Renal cortical epithelial cell (primary cell): ENCODE measurements around the gene CACNG6. TPM values are rescaled to one million over a fixed set of nuclear protein-coding genes. Genes with fewer than 3 reads are reported as not detected.
"Not testable (repeated sequence)": the region's sequence is repeated elsewhere in the genome, so short reads cannot be mapped to it uniquely, and the experiment has no call there.

ENCODE experiments used
- DNase-seq: peaks from one replicate; pipeline ENCODE4 v3.0.0-alpha.2; 2011; ENCODE audit warnings: low read depth
- total RNA-seq: library from RNA; depleted of rRNA; stranded (reverse); fragments of >200 nt; gene quantifications from 2 replicates; pipeline ENCODE4 v1.2.3, GENCODE V29; 2014

The CACNG6 gene
- total RNA-seq, 1 donor from 2014 or later = 0.55 TPM

DNA sequence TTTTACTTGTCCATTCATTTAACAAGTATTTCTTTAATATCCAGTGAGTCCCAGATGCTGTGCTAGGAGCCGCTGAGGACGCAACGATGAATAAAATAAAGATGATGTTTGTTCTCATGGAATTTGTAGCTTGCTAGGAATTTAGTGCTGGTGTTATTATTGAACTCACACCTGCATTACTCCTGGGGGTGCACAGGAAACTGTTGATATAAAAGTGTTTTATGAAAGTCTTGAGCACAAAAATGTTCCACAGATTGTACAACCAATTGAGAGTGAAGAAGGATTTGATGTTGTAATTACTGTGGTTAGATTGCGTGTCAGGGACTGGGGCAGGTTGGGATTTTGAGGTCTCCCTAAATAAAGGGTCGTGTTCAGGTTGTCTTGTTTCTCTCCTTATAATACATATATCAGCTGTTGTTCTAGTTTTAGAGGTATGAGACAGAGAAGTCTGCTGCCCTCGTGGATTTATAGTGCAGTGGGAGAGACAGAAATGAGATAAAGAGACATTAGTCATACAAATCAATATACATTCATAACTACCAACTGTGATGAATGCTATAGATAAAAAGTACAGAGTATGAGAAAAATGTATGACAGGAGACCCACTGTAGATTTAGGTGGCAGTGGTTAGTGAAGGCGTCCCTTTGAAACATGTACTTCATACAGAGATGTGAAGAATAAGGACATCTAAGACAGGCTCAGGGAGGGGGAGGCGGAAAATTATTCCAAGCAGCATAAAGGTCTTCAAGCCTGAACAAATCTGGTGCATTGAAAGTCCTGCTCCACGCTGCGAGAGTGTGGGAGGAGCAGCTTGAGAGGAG, 11.3 kb downstream of the CACNG6 start:
- DNase-seq = no peak

DNA sequence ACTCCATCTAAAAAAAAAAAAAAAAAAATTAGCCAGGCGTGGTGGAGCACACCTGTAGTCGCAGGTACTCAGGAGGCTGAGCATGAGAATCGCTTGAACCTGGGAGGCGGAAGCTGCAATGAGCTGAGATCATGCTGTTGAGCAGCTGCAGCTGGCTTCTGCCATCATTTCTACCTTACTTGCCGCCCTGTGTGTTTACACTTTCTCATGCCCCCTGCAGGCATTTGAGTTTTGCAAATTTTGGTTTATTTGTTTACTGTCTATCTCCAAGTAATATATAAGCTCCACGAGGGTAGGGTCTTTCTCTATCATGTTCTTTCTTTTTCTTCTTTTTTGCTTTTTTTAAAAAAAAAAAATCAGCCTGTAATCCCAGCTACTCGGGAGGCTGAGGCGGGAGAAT, 18.0 kb downstream of the CACNG6 start:
- no peak for DNase-seq

DNA sequence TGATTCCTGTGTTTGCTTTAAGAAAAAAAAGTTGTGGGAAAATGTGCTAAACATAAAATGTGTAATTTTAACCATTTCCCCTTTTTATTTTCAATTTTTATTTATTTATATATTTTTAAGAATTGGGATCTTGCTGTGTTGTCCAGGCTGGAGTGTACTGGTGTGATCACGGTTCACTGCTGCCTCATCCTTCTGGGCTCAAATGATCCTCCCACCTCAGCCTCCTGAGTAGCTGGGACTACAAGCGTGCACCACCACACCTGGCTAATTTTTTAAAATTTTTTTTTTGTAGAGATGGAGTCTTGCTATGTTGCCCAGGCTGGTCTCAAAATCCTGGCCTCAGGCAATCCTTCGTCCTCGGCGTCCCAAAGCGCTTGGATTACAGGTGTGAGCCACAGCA, 19.0 kb downstream of the CACNG6 start:
- no peak for DNase-seq

GRCh38 chr19:54011507-54012211, 20.2 kb downstream of the CACNG6 start:
- DNase-seq = no peak

DNA sequence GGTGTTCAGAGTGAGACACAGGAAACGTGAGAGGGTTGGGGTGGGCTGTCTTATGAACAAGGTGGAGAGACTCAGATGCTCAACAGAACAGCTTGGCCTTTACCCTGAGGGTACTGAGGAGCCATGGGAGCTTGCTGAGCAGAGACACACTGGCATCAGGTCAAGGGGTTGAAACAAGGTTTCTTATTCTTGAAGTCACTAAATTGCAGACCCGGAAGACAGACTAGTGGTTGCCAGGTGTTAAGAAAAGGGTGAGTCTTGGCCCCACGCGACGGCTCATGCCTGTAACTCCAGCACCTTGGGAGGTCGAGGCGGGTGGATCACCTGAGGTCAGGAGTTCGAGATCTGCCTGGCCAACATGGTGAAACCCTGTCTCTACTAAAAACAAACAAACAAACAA, 22.4 kb downstream of the CACNG6 start:
- no peak for DNase-seq

DNA sequence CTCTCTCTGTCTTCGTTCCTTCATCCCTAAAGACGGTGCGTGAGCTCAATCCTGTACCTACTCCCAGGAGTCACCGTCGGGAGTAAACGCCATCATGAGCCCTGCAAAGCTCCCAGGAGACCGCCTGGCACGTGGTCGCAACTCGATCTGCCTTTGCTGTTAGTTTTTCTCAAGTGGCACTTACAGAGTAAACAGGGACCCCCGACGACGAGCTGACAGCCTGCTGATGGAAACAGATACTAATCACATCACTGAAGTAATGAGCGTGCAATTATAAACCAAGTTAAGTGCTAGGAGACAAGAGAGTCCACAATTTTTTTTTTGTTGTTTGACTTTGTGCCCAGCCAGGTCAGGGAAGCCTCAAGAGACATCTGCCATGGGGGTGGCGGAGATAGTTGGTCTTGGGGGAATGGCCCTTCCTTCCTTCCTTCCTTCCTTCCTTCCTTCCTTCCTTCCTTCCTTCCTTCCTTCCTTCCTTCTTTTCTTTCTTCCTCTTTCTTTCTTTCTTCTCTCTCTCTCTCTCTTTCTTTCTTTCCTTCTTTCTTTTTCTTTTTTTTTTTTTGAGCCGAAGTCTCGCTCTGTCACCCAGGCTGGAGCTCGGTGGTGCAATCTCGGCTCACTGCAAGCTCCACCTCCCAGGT, 23.6 kb downstream of the CACNG6 start:
- no peak for DNase-seq

DNA sequence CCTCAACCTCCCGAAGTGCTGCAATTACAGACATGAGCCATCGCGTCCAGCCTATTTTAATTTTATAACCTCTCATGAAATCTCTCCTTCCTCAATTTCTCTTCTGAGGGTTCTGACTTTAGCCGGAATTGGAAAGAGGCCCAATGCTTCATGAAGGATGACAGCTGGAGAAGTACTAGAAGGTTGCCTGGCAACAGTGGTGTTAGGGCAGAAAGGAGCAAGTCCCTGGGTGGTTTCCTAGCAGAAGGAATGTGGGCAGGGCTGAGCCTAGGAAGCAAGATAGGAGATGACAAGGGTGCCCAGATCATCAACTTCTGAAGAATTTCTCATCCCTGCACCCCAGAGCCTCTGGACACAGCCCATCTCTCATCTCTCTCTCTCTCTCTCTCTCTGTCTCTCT, 25.8 kb downstream of the CACNG6 start:
- no peak for DNase-seq

DNA sequence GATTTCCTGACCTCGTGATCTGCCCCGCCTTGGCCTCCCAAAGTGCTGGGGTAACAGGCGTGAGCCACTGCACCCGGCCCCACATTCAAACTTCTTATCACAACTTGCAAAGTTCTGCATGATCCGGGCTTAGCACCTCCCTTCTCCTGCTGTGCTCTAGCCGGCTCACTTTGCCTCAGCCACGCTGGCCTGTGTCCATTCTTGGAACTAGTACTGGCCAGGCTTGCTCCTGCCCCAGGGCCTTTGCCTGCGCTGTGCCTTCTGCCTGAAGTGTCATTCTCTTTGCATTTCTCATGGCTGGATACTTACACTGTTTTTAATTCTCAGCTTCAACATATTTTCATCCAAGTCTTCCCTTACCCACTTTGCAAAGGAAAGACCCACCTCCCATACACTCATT, 29.9 kb downstream of the CACNG6 start:
- DNase-seq = no peak

DNA sequence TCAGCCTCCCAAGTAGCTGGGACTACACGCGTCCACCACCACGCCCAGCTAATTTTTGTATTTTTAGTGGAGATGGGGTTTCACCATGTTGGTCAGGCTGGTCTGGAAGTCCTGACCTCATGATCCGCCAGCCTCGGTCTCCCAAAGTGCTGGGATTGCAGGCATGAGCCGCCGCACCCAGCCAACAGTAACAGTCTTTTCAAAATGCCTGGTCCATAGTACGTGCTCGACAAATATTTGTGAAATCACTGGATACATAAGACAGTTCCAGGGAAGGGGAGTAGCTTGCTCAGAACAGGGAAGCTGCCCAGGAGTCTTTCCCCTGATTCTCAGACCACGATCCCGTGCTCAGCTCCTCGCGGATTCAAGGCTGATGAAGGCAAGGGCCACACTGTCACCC, 30.5 kb downstream of the CACNG6 start:
- DNase-seq = no peak

DNA sequence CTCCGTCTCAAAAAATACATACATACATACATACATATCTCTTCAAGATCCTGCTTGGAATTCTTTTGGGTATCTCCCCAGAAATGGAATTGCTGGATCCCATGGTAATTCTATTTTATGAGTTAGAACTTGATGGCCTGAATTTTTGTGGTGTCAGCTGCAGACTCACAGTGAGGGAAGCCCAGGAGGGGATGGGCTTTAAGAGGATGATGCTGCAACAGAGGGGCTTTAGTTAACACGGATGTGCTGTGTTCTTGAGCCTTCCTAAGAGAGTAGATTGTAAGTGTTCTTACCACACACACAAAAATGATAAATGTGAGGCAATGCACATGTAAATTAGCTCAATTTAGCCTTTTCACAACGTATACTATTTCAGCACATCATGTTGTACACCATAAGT, 31.8 kb downstream of the CACNG6 start:
- no peak for DNase-seq

DNA sequence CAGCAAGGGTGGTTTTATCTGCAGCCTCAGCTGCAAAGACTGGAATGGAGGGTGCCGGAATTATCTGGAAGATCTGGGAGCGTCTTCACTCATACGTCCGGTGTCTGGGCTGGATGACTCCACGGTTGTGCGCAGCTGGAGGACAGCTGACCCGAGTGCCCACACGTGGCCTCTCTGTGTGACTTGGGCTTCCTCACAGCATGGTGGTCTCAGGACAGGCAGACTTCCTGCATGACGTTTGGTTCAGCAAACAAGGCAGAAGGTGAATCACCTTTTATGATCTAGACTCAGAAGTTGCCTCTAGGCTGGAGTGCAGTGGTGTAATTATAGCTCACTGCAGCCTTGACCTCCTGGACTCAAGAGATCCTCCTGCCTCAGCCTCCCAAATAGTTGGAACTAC, 33.2 kb downstream of the CACNG6 start:
- no peak for DNase-seq

GRCh38 chr19:54026656-54027055, 35.2 kb downstream of the CACNG6 start:
- DNase-seq = no peak

GRCh38 chr19:54029301-54029700, 37.9 kb downstream of the CACNG6 start:
- DNase-seq = no peak

- DNase-seq = peak; percentile 11
Observed at GRCh38 chr19:54029930-54030490, 38.6 kb downstream of the CACNG6 start.

- no peak for DNase-seq
Observed at GRCh38 chr19:54030895-54031586, 39.6 kb downstream of the CACNG6 start.

DNA sequence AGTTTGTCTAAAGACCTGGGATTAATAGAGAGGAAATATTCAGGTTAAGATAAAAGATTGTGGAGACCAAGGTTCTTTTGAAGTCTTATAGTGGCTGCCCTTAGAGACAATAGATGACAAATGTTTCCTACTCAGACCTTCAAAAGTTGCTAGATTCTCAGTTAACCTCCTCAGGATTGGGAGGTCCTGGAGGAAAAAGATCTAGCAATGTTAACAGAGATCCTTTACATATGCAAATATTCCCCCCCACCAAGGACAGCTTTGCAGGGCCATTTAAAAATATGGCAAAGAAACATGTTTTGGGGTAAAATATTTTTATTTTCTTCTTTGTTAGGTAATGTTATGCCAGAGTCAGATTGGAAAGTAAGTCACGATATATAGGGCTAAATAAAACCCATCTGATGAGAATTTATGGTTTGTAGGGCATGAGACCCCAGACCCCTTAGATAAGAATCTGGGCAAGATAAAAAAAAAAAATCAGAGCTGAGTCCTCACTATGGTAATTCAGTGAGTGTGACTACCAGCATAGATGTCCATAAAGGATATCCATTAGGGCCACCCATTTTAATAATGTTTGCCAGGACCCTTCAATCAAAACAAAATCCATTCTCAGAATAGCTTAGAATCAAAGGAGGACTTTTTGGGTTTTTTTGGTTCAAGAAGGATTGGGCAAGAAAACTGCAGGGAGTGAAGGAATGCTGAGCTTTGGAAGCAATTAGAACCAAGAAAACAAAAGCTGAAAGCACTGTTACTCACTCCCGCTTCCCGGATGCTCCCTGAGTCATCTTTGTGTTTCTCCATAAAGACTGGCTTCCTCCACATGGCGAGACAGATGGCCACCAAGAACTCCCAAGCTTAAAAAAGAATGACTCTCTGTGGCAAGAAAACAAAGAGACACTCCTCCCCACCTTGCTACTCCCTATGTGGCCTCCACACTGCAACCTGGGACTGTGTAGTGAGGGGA, 44.1 kb downstream of the CACNG6 start:
- peak; percentile 49 for DNase-seq

DNA sequence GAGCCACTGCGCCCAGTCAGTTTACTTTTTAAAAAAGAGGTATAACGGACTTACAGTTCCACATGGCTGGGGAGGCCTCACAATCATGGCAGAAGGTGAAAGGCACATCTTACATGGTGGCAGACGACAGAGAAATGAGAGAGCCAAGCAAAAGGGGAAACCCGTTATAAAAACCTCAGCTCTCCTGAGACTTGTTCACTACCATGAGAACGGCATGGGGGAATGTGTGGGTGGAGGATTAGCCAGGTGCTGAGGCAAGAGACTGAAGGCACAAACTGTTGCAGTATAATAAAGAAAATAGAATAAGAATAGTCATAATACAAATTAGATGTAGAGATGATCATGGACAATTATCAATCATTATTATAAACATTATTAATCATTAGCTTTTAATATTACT, 45.1 kb downstream of the CACNG6 start:
- not testable (repeated sequence) for DNase-seq

- no peak for DNase-seq
Observed at GRCh38 chr19:54040003-54040402, 48.6 kb downstream of the CACNG6 start.

- no peak for DNase-seq
Observed at GRCh38 chr19:54041969-54042606, 50.7 kb downstream of the CACNG6 start.

DNA sequence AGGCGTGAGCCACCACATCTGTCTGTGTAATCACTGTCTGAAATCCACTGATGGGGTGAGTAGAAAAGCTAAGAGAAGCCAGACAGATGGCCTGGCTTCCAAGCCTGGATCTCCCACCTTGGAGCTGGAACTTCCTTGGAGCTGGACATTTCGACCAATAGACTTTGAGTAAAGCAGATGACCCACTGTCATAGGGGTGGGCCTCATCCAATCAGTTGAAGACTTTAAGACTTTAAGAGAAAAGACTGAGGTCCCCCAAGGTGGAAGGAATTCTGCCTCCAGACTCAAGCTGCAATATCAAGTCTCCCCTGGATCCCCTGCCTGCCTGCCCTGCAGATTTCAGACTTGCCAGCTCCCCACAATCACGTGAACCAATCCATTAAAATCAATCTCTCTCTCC, 51.6 kb downstream of the CACNG6 start:
- no peak for DNase-seq
